PC-9 (cell line): ENCODE measurements around the gene ZNF33B. TPM values are rescaled to one million over a fixed set of nuclear protein-coding genes. Genes with fewer than 3 reads are reported as not detected.
"Not testable (repeated sequence)": the region's sequence is repeated elsewhere in the genome, so short reads cannot be mapped to it uniquely, and the experiment has no call there.

Source experiments
- Bru-seq: library from RNA; stranded (reverse); fragments of 400-500 nt; gene quantifications from one replicate; lab custom pipeline; 2021; lab: Mats Ljungman, UMichigan
- BruChase-seq, 2 experiments: library from RNA; stranded (reverse); fragments of 400-500 nt; gene quantifications; one replicate each; lab custom pipeline; 2021; lab: Mats Ljungman, UMichigan
- BruUV-seq: library from RNA; stranded (reverse); fragments of 400-500 nt; replicated peaks from 2 replicates; lab custom pipeline; 2021; lab: Mats Ljungman, UMichigan
- CTCF ChIA-PET: fragments of 300-600 bp; sonication (Branson Sonifier 250); formaldehyde crosslinking; loops from one replicate; lab custom pipeline; 2022; ENCODE audit warnings: antibody characterized with exemption; lab: Charles Lee
- POLR2A ChIA-PET: fragments of 300-600 bp; sonication (Branson Sonifier 250); formaldehyde crosslinking; loops from one replicate; lab custom pipeline; 2022; ENCODE audit warnings: antibody characterized with exemption; ENCODE audit not compliant: unreplicated experiment; lab: Charles Lee
- DNase-seq, 2 experiments: peaks; one replicate each; pipeline versions ENCODE4 v3.0.0 to v3.0.0-alpha.2; 2015 to 2022; ENCODE audit warnings: mixed read lengths in 1 of 2
- H2AFZ ChIP-seq: fragments of 200-600 bp; sonication (generic); 2 replicates; pipeline ENCODE4 v1.8.1; 2017; ENCODE audit warnings: antibody characterized with exemption
- H3F3A ChIP-seq: fragments of 200-600 bp; sonication (generic); 2 replicates; pipeline ENCODE4 v1.8.1; 2017; ENCODE audit warnings: antibody characterized with exemption, mild to moderate bottlenecking, low read depth; ENCODE audit not compliant: insufficient read depth
- H3K27ac ChIP-seq: fragments of 200-600 bp; sonication (generic); 2 replicates; pipeline ENCODE4 v1.6.1; 2016; ENCODE audit warnings: mixed run types
- H3K27me3 ChIP-seq: fragments of 200-600 bp; sonication (generic); 2 replicates; pipeline ENCODE4 v1.6.1; 2016; ENCODE audit warnings: low read depth, mixed run types; ENCODE audit not compliant: insufficient read depth
- H3K36me3 ChIP-seq: fragments of 200-600 bp; sonication (generic); 2 replicates; pipeline ENCODE4 v1.6.1; 2016; ENCODE audit warnings: low read depth, mixed run types
- H3K4me1 ChIP-seq: fragments of 200-600 bp; sonication (generic); replicated peaks from 2 replicates; pipeline ENCODE4 v1.6.1; 2016; ENCODE audit warnings: mixed run types; ENCODE audit not compliant: insufficient read depth
- H3K4me2 ChIP-seq: fragments of 200-600 bp; sonication (generic); 2 replicates; pipeline ENCODE4 v1.6.1; 2017; ENCODE audit warnings: mixed run types
- H3K4me3 ChIP-seq: fragments of 200-600 bp; sonication (generic); 2 replicates; pipeline ENCODE4 v1.6.1; 2016; ENCODE audit warnings: mixed run types
- H3K79me2 ChIP-seq: fragments of 200-600 bp; sonication (generic); 2 replicates; pipeline ENCODE4 v1.6.1; 2017; ENCODE audit warnings: low read depth, mixed run types
- H3K9me2 ChIP-seq: fragments of 200-600 bp; sonication (generic); 2 replicates; pipeline ENCODE4 v1.8.1; 2017; ENCODE audit warnings: mild to moderate bottlenecking; ENCODE audit not compliant: insufficient read depth
- H3K9me3 ChIP-seq: fragments of 200-600 bp; sonication (generic); 2 replicates; pipeline ENCODE4 v1.8.1; 2016; ENCODE audit warnings: low read depth; ENCODE audit not compliant: insufficient read depth
- H4K20me1 ChIP-seq: fragments of 200-600 bp; sonication (generic); 2 replicates; pipeline ENCODE4 v1.8.1; 2017; ENCODE audit not compliant: insufficient read depth
- EZH2 ChIP-seq: fragments of 200-600 bp; sonication (generic); IDR thresholded peaks from 2 replicates; pipeline ENCODE4 v1.8.0; 2017; ENCODE audit warnings: antibody characterized with exemption, low read depth
- intact Hi-C: fragments of 100-400 bp; cut with micrococcal nuclease; formaldehyde crosslinking; loops from one replicate; pipeline ENCODE4 v1.10.0; 2022; ENCODE audit not compliant: unreplicated experiment
- long read RNA-seq: library from polyadenylated mRNA; stranded (forward); transcript quantifications from one replicate; pipeline ENCODE4 v2.0.0, GENCODE V29; 2022
- total RNA-seq: library from RNA; stranded (reverse); gene quantifications from 2 replicates; pipeline ENCODE4 v1.2.3, GENCODE V29; 2021
- TF ChIP-seq, protein P1 (sequence below): fragments of 200-600 bp; sonication (generic); conservative IDR thresholded peaks from 2 replicates; pipeline ENCODE4 v1.6.1; 2017; ENCODE audit warnings: mixed run types, antibody characterized with exemption, mild to moderate bottlenecking, moderate library complexity

Gene ZNF33B
- 26.5 and 28.4 TPM in 2 replicates for total RNA-seq
- percentile 89 among the genes with signal in this experiment for Bru-seq, nascent RNA
- BruChase-seq, experiment 1, labeled RNA remaining after a 2-hour chase = percentile 84 among the genes with signal in this experiment
- percentile 64 among the genes with signal in this experiment for BruChase-seq, experiment 2, labeled RNA remaining after a 6-hour chase
- long read RNA-seq, full-length matches to known transcripts = 2 of 28 reads
- long read RNA-seq, partial matches to known transcripts = 1 of 28 reads
- long read RNA-seq, other reads (novel, unspliced or antisense) = 25 of 28 reads

- no peaks in the 10 kb centered on the region for H3K36me3 ChIP-seq
- intact Hi-C loops = loop anchor here (1.0 to 5.0 kb wide), 4 partner anchors 53 to 271 kb away; partner anchors contain the start of gene BMS1
- no peaks in the 10 kb centered on the region for H3K9me2 ChIP-seq
- H3K79me2 ChIP-seq = peaks cover 14% of the 10 kb centered on the region; the same call in 1 of the 2 replicates
- TSS peak; percentile 95 for BruUV-seq
- TF ChIP-seq, protein P1, sequence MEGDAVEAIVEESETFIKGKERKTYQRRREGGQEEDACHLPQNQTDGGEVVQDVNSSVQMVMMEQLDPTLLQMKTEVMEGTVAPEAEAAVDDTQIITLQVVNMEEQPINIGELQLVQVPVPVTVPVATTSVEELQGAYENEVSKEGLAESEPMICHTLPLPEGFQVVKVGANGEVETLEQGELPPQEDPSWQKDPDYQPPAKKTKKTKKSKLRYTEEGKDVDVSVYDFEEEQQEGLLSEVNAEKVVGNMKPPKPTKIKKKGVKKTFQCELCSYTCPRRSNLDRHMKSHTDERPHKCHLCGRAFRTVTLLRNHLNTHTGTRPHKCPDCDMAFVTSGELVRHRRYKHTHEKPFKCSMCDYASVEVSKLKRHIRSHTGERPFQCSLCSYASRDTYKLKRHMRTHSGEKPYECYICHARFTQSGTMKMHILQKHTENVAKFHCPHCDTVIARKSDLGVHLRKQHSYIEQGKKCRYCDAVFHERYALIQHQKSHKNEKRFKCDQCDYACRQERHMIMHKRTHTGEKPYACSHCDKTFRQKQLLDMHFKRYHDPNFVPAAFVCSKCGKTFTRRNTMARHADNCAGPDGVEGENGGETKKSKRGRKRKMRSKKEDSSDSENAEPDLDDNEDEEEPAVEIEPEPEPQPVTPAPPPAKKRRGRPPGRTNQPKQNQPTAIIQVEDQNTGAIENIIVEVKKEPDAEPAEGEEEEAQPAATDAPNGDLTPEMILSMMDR = no peak
- TF ChIP-seq EZH2 = no peak
- H4K20me1 ChIP-seq = no peaks in the 10 kb centered on the region
- H3K27ac ChIP-seq = peak within 1 kb of the TSS; percentile 85
- DNase-seq = peak; percentile 93 to 98
- H3K4me1 ChIP-seq = peaks cover 28% of the 10 kb centered on the region
- H3K9me3 ChIP-seq = no peaks in the 10 kb centered on the region
- H3K27me3 ChIP-seq = no peaks in the 10 kb centered on the region
- peak within 1 kb of the TSS; percentile 86 for H2AFZ ChIP-seq
- POLR2A ChIA-PET = interaction anchor here (0.6 kb wide), 1 partner anchor 76 kb away, joined by 3 read pairs; no protein-coding TSS in a partner anchor
- H3K4me3 ChIP-seq = peak within 1 kb of the TSS; percentile 68
- peak within 1 kb of the TSS; percentile 82 for H3K4me2 ChIP-seq
- H3F3A ChIP-seq = no peaks in the 10 kb centered on the region
- CTCF ChIA-PET = no interaction called here
Measured at GRCh38 chr10:42638055-42638820, at the start of gene ZNF33B. TSS of gene ZNF33B (minus strand) at chr10:42638570. CDS start at chr10:42636928, 1,642 bp downstream.

DNA sequence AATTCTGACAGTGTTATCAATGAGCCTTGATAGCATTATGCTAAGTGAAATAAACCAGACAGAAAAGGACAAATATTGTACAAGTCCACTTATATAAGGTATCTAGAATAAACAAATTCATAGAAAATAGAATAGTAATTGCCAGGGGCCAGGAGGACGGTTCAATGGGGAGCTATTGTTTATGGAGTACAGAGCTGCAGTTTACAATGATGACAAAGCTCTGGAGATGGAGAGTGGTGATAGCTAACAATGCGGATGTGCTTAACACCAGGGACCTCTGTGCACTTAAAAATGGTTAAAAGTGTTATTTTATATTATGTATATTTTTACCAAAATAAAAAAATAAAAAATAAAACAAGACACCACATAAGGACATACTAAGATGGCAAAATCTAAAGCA is 46.1 kb upstream of the ZNF33B start:
- TF ChIP-seq, protein P1 = no peak
- TF ChIP-seq EZH2 = no peak
- no peak overlapping the region for H2AFZ ChIP-seq
- no peaks in the 10 kb centered on the region for H3K9me2 ChIP-seq
- H3K27ac ChIP-seq = no peak overlapping the region
- H3K79me2 ChIP-seq = no peaks in the 10 kb centered on the region
- no peak overlapping the region for H3K4me3 ChIP-seq
- CTCF ChIA-PET = no interaction called here
- H3K36me3 ChIP-seq = no peaks in the 10 kb centered on the region
- POLR2A ChIA-PET = no interaction called here
- H3K4me2 ChIP-seq = no peak overlapping the region
- no peaks in the 10 kb centered on the region for H3F3A ChIP-seq
- peak in 1 of 2 experiments; percentile 15 for DNase-seq
- intact Hi-C loops = no loop called here
- no peaks in the 10 kb centered on the region for H3K9me3 ChIP-seq
- H3K27me3 ChIP-seq = no peaks in the 10 kb centered on the region
- no TSS peak for BruUV-seq
- no peaks in the 10 kb centered on the region; the same call in 1 of the 2 replicates for H4K20me1 ChIP-seq
- no peaks in the 10 kb centered on the region for H3K4me1 ChIP-seq

DNA sequence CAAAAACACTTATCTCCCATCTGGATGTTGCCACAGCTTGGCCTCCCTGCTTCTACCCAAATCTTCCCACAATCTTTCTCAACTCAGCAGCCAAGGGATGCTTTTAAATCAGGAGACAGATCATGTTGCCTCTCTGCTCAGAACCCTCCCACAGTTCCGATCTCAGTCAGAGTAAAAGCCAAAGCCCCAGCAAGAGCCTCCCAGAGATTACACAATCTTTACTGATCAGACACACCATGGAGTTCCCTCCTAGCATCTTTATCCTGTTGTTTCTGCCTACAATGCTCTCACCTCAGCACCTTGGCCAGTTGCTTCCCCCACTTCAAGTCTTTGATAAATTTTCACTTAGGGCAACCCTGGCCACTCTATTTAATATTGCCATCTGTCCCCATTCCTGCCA is 41.9 kb upstream of the ZNF33B start:
- no peak overlapping the region for H2AFZ ChIP-seq
- no peaks in the 10 kb centered on the region for H3K79me2 ChIP-seq
- H3K27me3 ChIP-seq = no peaks in the 10 kb centered on the region
- no peak overlapping the region for H3K27ac ChIP-seq
- no peaks in the 10 kb centered on the region for H3K4me1 ChIP-seq
- H3K9me3 ChIP-seq = no peaks in the 10 kb centered on the region
- DNase-seq = no peak
- H3F3A ChIP-seq = no peaks in the 10 kb centered on the region
- CTCF ChIA-PET = no interaction called here
- H3K4me3 ChIP-seq = no peak overlapping the region
- no peaks in the 10 kb centered on the region for H3K9me2 ChIP-seq
- H4K20me1 ChIP-seq = no peaks in the 10 kb centered on the region
- no TSS peak for BruUV-seq
- no peak overlapping the region for H3K4me2 ChIP-seq
- TF ChIP-seq EZH2 = no peak
- TF ChIP-seq, protein P1 = no peak
- POLR2A ChIA-PET = no interaction called here
- intact Hi-C loops = no loop called here
- H3K36me3 ChIP-seq = no peaks in the 10 kb centered on the region

DNA sequence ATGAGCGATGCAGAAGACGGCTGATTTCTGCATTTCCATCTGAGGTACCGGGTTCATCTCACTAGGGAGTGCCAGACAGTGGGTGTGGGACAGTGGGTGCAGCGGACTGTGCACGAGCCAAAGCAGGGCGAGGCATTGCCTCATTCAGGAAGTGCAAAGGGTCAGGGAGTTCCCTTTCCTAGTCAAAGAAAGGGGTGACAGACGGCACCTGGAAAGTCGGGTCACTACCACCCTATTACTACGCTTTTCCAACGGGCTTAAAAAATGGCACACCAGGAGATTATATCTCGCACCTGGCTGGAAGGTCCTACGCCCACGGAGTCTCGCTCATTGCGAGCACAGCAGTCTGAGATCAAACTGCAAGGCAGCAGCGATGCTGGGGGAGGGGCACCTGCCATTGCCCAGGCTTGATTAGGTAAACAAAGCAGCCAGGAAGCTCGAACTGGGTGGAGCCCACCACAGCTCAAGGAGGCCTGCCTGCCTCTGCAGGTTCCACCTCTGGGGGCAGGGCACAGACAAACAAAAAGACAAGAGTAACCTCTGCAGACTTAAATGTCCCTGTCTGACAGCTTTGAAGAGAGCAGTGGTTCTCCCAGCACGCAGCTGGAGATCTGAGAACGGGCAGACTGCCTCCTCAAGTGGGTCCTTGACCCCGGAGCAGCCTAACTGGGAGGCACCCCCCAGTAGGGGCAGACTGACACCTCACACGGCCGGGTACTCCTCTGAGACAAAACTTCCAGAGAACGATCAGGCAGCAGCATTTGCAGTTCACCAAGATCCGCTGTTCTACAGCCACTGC is 27.0 kb upstream of the ZNF33B start:
- Histone ChIP-seq H3K4me2 (peak overlapping the region; percentile 58), H2AFZ (peak overlapping the region; percentile 48; the same call in 1 of the 2 replicates), H3K4me3 (peak overlapping the region; percentile 35; the same call in 1 of the 2 replicates)
- H3K9me3 ChIP-seq, POLR2A ChIA-PET, intact Hi-C loops, H3K79me2 ChIP-seq, H3K4me1 ChIP-seq, H3K9me2 ChIP-seq, H3F3A ChIP-seq, H3K27me3 ChIP-seq, H4K20me1 ChIP-seq, H3K36me3 ChIP-seq, CTCF ChIA-PET, BruUV-seq, H3K27ac ChIP-seq: not testable (repeated sequence)
- peak in 1 of 2 experiments; percentile 61 for DNase-seq
